K562 (cell line): ENCODE data around the gene TLCD5. TPM values are rescaled to one million over a fixed set of nuclear protein-coding genes. Genes with fewer than 3 reads are reported as not detected.
A peak's percentile ranks its signal among the peaks of the same experiment; 100 is the strongest.

Source experiments
- ETV1 ChIP-seq: fragments of 450-650 bp; conservative IDR thresholded peaks from 2 replicates; pipeline ENCODE4 v1.6.1; 2016; ENCODE audit warnings: missing genetic modification characterization, control low read depth, low read depth, missing compliant biosample characterization
- HDAC1 ChIP-seq, 2 experiments: fragments of 450-650 bp; IDR thresholded peaks; 2 replicates each; pipeline ENCODE4 v1.6.1; 2016 to 2017; ENCODE audit warnings: inconsistent platforms in 1 of 2, mild to moderate bottlenecking in 1 of 2, moderate library complexity in 1 of 2
- MAFF ChIP-seq: IDR thresholded peaks from 2 replicates; pipeline ENCODE4 v1.6.1; 2012; ENCODE audit warnings: low read length, improper control_type of control experiment
- SOX6 ChIP-seq: fragments of 450-650 bp; IDR thresholded peaks from 2 replicates; pipeline ENCODE4 v1.6.1; 2014; ENCODE audit warnings: mild to moderate bottlenecking
- SPI1 ChIP-seq: IDR thresholded peaks from 2 replicates; pipeline ENCODE4 v1.6.1; 2011; ENCODE audit warnings: low read depth, low read length, control low read depth, borderline replicate concordance
- ZNF253 ChIP-seq: fragments of 250-450 bp; sonication (Bioruptor Pico); conservative IDR thresholded peaks from 2 replicates; pipeline ENCODE4 v1.6.1; 2021; ENCODE audit warnings: mild to moderate bottlenecking
- ZNF282 ChIP-seq: sonication (generic); formaldehyde crosslinking; IDR thresholded peaks from 2 replicates; pipeline ENCODE4 v1.8.1; 2023; ENCODE audit warnings: missing genetic modification reagents
- polyA plus RNA-seq, 8 experiments: library from polyadenylated mRNA; depleted of rRNA in 4 of 8; stranded (reverse) in 5 of 8; unstranded in 3 of 8; fragments of >200 nt; fragmentation: Nextera tagmentation in 2 of 8; fragmentation: Illumina TruSeq in 1 of 8; extraction: Ambion mirVana in 2 of 8; extraction: Trizol in 1 of 8; gene quantifications; 2 replicates each; pipeline versions ENCODE4 v1.2.1 to v1.2.3, GENCODE V29; 2011 to 2014; ENCODE audit warnings: inconsistent platforms in 1 of 8, missing spikeins in 1 of 8
- total RNA-seq, 7 experiments: library from RNA; depleted of rRNA in 6 of 7; stranded (reverse); fragments of >200 nt in 6 of 7; fragmentation: Illumina TruSeq in 2 of 7; extraction: Trizol in 2 of 7; gene quantifications; 2 replicates each; pipeline versions ENCODE4 v1.2.1 to v1.2.3, GENCODE V29; 2011 to 2021; ENCODE audit warnings: low replicate concordance in 1 of 7
- TF ChIP-seq, protein P1 (sequence below): fragments of 250-450 bp; sonication (Bioruptor Pico); IDR thresholded peaks from 2 replicates; pipeline ENCODE4 v1.5.0; 2020; ENCODE audit warnings: mild to moderate bottlenecking, borderline replicate concordance
- TF ChIP-seq, protein P2 (sequence below): fragments of 450-650 bp; formaldehyde crosslinking; IDR thresholded peaks from 2 replicates; pipeline ENCODE4 v1.4.0; 2020; ENCODE audit warnings: mild to moderate bottlenecking
- TF ChIP-seq, protein P3 (sequence below): fragments of 450-650 bp; IDR thresholded peaks from 2 replicates; pipeline ENCODE4 v1.6.1; 2017; ENCODE audit warnings: mild to moderate bottlenecking, moderate library complexity

The TLCD5 gene
- total and polyA plus RNA-seq, 9 of the 15 experiments (the other 6 are each of a cell fraction or from before 2014, with no cell fraction given) = 0.94 to 5.1 (median 1.6) TPM

DNA sequence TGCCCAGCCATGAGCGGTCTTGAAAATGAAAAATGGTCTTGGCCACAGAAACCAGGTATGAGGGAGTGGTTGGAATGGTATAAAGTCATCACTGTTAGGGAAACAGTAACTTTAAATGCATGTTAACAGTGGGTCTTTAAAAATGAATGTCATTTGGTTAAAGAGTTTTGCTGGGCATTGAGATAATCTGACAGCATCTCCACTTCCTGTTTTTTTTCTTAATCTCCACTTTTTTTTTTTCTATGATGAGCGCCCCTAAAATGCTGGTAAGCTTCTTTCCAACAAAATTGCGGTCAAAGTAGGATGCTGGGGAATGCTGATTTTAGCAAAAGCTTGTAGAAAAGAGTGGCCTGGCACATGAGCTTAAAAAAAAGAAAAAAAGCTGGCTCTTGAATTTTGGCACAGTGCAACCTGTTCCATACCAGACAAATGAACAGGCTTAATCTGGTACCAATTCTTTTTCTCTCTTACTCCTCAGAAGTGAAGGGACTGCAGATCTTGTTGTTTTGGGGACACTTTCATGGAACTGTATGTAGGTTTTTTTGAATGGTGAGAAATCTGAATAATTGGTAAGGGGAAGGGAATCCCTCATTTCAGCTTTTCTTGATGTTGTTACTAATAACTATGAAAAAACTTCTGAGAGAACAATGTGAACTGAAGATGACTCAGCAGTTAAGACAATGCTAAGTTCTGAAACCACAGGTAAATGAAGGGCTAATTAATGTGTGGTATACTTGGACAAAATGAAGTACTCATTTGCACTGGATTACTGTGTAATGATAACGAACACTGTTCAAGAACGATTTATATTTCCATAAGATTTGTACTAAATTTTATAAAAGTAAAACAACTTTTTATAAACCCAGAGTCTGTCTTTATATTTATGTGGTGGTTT, 8.0 kb downstream of the TLCD5 start (continued):
- TF ChIP-seq, protein P1, sequence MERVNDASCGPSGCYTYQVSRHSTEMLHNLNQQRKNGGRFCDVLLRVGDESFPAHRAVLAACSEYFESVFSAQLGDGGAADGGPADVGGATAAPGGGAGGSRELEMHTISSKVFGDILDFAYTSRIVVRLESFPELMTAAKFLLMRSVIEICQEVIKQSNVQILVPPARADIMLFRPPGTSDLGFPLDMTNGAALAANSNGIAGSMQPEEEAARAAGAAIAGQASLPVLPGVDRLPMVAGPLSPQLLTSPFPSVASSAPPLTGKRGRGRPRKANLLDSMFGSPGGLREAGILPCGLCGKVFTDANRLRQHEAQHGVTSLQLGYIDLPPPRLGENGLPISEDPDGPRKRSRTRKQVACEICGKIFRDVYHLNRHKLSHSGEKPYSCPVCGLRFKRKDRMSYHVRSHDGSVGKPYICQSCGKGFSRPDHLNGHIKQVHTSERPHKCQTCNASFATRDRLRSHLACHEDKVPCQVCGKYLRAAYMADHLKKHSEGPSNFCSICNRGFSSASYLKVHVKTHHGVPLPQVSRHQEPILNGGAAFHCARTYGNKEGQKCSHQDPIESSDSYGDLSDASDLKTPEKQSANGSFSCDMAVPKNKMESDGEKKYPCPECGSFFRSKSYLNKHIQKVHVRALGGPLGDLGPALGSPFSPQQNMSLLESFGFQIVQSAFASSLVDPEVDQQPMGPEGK (CRISPR knock-in tag) = no peak
- TF ChIP-seq ZNF282 (CRISPR knock-in tag) (no peak), MAFF (peak; percentile 92), SOX6 (peak; percentile 52), SPI1 (peak; percentile 92), ETV1 (no peak), ZNF253 (CRISPR knock-in tag) (no peak), HDAC1 (IDR thresholded peaks at IDR 0.05) (no peak)
- TF ChIP-seq, protein P2, sequence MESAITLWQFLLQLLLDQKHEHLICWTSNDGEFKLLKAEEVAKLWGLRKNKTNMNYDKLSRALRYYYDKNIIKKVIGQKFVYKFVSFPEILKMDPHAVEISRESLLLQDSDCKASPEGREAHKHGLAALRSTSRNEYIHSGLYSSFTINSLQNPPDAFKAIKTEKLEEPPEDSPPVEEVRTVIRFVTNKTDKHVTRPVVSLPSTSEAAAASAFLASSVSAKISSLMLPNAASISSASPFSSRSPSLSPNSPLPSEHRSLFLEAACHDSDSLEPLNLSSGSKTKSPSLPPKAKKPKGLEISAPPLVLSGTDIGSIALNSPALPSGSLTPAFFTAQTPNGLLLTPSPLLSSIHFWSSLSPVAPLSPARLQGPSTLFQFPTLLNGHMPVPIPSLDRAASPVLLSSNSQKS (CRISPR knock-in tag) = no peak
- TF ChIP-seq, protein P3, sequence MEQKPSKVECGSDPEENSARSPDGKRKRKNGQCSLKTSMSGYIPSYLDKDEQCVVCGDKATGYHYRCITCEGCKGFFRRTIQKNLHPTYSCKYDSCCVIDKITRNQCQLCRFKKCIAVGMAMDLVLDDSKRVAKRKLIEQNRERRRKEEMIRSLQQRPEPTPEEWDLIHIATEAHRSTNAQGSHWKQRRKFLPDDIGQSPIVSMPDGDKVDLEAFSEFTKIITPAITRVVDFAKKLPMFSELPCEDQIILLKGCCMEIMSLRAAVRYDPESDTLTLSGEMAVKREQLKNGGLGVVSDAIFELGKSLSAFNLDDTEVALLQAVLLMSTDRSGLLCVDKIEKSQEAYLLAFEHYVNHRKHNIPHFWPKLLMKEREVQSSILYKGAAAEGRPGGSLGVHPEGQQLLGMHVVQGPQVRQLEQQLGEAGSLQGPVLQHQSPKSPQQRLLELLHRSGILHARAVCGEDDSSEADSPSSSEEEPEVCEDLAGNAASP = no peak
